ENCODE data around the gene CR1.
"Not testable (repeated sequence)": the region's sequence is repeated elsewhere in the genome, so short reads cannot be mapped to it uniquely, and the experiment has no call there.

The CR1 gene

GRCh38 chr1:207672522-207673130 lies 176.7 kb downstream of the CR1 start:
- DNase-seq (ENCODE audit: low read depth in 2 of 2) = no peak

GRCh38 chr1:207673399-207673798 lies 177.4 kb downstream of the CR1 start:
- DNase-seq (ENCODE audit: low read depth in 2 of 2) = no peak

GRCh38 chr1:207676153-207676552 lies 180.2 kb downstream of the CR1 start:
- DNase-seq (ENCODE audit: low read depth in 2 of 2) = no peak

DNA sequence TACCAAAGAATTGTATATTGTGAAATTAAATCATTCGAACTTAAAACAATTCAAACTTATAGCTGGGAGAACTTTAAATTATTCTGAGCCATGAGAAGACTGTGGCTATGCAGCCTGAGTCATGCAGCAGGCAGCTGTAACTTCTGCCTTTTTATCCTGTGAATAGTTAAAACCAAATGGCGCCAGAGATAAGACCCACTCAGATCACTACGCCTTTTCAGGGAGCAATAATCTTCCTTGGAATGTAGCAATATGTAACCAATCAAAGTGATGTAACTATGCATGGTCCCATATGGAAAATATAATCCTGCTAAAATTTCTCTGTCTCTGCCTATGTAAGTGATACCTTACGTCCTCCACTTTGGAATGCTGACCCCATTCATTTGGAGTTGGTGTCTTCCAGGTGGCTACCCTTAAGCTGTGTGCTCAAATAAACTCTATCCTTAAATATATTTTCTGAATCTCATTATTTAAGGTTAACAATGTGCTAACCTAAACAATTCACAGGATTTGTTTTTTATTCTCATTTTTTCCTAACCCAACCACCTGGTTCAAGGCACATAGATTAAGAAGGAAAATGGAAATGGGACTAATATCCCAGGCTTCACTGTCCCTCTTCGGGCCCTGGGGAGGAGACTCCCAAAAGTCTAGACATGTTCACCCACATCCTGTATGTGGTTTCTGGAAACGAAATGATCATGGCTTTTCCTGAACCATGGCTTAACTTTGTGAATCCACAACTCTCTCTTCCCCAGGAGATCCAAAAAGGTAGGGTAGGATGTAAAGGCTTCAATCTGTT lies 184.8 kb downstream of the CR1 start:
- not testable (repeated sequence) for DNase-seq (ENCODE audit: low read depth in 2 of 2)

GRCh38 chr1:207682872-207683434 lies 187.0 kb downstream of the CR1 start:
- not testable (repeated sequence) for DNase-seq (ENCODE audit: low read depth in 2 of 2)

DNA sequence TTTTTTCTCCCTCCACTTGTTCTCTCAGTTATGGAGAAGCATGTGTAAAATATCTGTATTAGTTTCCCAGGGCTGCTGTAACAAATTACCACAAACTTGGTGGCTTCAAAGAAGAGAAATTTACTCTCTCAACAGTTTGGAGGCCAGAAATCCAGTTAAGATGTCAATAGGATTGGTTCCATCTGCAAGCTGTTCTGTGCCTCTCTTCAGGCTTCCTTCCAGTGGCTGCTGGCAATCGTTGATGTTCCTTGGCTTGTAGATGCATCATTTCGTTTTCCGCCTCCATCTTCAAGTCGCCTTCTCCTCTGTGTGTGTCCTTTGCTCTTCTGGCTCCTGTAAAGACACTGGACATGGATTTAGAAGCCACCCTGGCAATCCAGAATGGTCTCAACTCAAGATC lies 194.6 kb downstream of the CR1 start:
- not testable (repeated sequence) for DNase-seq (ENCODE audit: low read depth in 2 of 2)

- no peak for DNase-seq (ENCODE audit: low read depth in 2 of 2)
These were observed 195.1 kb downstream of the CR1 start for GRCh38 chr1:207691010-207691409.

All from activated CD4-positive, alpha-beta T cell treated with anti-CD3 and anti-CD28 coated beads for 24 hours (primary cell).